Kidney epithelial cell (primary cell): ENCODE data around the gene KCNQ1. TPM values are rescaled to one million over a fixed set of nuclear protein-coding genes. Genes with fewer than 3 reads are reported as not detected.

Experiments
- DNase-seq: peaks from one replicate; pipeline ENCODE4 v3.0.0-alpha.2; 2010; ENCODE audit warnings: low read depth
- H3K27me3 ChIP-seq: 2 replicates; pipeline ENCODE4 v1.6.0; 2011; ENCODE audit warnings: low read length; ENCODE audit not compliant: control insufficient read depth, insufficient read depth
- H3K36me3 ChIP-seq: 2 replicates; pipeline ENCODE4 v1.5.1; 2011; ENCODE audit warnings: low read length; ENCODE audit not compliant: control insufficient read depth, insufficient read depth
- H3K4me3 ChIP-seq: 2 replicates; pipeline ENCODE4 v1.5.1; 2011; ENCODE audit warnings: low read depth, mild to moderate bottlenecking, control low read depth, low read length
- total RNA-seq: library from RNA; depleted of rRNA; stranded (reverse); fragments of >200 nt; gene quantifications from 2 replicates; pipeline ENCODE4 v1.2.3, GENCODE V29; 2015
- TF ChIP-seq, protein P1 (sequence below): IDR thresholded peaks from 2 replicates; pipeline ENCODE4 v1.5.1; 2011; ENCODE audit warnings: mild to moderate bottlenecking, moderate library complexity, low read length, control low read depth, inconsistent platforms; ENCODE audit not compliant: insufficient read depth, poor library complexity, severe bottlenecking

The KCNQ1 gene
- total RNA-seq, 1 donor from 2014 or later = 2.3 TPM

DNA sequence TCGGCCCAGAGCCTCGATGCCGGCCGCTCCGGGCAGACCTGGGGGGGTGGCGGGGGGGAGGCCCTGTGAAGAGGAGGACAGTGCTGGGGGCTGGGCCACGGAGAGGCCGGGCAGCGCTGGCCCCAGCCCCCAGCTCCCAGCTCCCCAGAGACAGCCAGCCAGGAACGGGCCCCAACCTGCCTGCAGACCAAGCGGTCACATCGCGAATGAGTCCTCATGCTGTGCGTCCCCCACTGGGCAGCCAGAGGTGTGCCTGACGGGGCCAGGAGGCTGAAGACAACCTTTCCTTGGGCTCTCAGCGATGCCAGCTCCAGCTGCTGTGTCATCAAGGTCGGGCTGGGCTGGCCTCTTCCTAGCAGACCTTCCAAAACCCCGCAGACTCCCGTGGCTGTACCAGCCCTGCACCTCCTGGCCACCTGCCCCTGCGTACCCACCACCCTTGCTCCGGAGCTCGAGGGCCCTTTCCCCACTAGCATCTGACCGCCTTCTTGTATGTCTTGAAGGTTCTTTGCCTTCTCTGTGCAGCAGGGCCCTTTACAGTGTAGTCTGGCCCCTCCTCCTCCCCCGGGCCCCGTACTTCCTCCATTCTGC lies 352.4 kb downstream of the KCNQ1 start:
- Histone ChIP-seq H3K36me3 (no peaks in the 10 kb centered on the region), H3K4me3 (no peak overlapping the region), H3K27me3 (peaks cover 11% of the 10 kb centered on the region)
- no peak for DNase-seq
- TF ChIP-seq, protein P1, sequence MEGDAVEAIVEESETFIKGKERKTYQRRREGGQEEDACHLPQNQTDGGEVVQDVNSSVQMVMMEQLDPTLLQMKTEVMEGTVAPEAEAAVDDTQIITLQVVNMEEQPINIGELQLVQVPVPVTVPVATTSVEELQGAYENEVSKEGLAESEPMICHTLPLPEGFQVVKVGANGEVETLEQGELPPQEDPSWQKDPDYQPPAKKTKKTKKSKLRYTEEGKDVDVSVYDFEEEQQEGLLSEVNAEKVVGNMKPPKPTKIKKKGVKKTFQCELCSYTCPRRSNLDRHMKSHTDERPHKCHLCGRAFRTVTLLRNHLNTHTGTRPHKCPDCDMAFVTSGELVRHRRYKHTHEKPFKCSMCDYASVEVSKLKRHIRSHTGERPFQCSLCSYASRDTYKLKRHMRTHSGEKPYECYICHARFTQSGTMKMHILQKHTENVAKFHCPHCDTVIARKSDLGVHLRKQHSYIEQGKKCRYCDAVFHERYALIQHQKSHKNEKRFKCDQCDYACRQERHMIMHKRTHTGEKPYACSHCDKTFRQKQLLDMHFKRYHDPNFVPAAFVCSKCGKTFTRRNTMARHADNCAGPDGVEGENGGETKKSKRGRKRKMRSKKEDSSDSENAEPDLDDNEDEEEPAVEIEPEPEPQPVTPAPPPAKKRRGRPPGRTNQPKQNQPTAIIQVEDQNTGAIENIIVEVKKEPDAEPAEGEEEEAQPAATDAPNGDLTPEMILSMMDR = no peak

DNA sequence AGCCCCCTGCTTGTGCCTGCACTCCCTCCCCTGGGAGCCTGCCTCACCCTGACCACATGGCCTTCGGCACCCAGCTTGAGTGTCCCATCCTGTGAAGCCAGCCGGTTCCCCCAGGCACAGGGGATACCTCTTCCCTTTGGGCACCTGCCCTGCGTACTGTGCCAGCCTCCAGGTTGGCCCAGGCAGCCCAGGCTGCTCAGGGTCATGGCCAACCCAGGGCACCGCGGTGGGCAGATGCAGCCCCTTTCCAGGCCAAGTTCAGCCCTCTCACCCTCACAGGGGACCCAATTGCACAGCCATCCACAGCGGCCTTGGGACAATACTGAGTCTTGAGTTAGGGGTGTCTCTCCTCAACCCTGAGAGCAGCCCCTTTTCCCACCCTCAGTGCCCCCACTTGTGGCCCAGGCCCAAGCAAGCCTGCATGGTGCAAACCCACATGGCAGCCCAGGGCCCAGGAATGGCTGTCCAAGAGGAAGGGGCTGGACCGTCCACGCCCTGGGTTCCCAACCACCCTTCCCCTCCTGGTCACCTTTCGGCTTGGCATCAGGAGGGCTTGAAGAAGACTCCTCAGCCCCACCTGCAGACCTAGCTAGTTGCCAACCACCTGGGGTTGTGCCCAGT lies 353.0 kb downstream of the KCNQ1 start:
- Histone ChIP-seq H3K36me3 (no peaks in the 10 kb centered on the region), H3K27me3 (peaks cover 14% of the 10 kb centered on the region), H3K4me3 (no peak overlapping the region)
- DNase-seq = no peak
- TF ChIP-seq, protein P1 = no peak

DNA sequence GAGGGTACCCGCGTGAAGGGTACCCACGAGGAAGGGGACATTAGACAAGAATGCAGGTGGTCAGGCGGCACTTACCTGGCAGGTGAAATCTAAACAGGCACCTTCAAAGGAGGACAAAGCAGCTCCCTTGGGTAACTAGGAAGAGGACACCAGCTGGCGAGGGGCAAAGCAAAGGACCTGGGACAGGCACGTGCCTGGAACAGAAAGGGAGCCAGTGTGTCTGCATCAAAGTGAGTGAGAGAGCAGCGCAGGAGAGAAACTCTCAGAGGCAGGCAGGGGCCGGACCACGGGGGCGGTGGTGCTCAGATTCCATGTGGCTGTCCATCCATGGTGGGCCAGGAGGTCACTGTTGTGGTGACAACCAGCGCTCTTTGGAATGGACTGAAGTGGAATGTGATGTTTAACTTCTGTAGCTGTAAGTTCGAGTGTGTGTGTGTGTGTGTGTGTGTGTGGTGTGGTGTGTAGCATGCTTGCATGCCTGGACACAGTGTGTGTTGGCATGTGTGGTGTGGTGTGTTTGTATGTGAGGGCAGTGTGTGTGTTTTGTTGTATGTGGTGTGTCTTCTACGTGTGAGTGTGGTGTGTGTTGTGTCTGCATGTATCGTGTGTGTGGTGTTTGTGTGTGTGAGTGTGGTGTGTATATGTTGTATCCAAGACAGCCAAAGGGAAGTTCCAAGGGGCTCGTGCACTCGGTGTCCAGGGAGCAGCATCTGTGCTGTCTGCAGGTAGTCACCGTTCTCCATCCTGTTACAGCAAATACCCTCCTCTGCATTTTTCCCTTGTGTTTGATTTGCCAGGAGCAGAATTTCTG lies 354.3 kb downstream of the KCNQ1 start:
- Histone ChIP-seq H3K36me3 (no peaks in the 10 kb centered on the region), H3K27me3 (peaks cover 25% of the 10 kb centered on the region), H3K4me3 (no peak overlapping the region)
- TF ChIP-seq, protein P1 = no peak
- peak; percentile 38 for DNase-seq

DNA sequence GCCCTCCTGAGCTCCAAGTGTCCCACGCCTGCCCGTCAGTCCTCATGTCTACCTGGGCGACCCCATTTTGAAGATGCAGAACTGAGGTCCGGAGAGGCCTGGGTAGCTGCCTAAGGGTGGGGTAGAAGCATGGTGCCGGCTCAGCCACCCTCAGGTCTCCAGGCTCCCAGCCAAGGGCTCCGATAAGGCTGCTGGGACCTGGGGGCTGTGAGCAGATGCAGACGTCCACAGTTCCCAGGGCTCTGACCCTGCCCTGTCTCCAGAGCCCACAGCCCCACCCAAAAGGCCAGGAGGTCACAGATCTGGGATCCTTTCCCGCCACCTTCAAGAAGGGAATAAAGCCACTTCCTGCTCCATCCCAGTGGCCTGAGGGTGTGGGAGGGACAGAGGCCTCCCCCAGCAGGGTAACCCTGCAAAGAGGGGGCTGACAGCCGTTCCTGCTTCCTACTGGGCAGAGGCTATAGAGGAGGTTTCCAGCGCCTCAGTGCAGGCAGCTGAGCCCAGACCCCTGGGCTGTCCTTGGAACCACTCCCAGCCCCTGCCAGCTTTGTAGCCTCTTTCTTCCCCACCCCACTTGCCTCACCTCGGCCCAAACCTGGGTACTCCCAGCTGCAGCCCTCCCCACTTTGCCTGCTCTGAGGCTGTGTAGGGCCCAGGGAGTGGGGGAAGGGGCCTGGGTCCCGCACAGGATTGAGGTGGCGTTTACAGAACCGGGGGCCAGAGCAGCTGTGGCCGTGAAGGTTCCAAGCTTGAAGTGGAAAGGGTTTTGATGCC lies 355.3 kb downstream of the KCNQ1 start:
- Histone ChIP-seq H3K4me3 (no peak overlapping the region), H3K36me3 (no peaks in the 10 kb centered on the region), H3K27me3 (peaks cover 34% of the 10 kb centered on the region)
- no peak for DNase-seq
- TF ChIP-seq, protein P1 = no peak

DNA sequence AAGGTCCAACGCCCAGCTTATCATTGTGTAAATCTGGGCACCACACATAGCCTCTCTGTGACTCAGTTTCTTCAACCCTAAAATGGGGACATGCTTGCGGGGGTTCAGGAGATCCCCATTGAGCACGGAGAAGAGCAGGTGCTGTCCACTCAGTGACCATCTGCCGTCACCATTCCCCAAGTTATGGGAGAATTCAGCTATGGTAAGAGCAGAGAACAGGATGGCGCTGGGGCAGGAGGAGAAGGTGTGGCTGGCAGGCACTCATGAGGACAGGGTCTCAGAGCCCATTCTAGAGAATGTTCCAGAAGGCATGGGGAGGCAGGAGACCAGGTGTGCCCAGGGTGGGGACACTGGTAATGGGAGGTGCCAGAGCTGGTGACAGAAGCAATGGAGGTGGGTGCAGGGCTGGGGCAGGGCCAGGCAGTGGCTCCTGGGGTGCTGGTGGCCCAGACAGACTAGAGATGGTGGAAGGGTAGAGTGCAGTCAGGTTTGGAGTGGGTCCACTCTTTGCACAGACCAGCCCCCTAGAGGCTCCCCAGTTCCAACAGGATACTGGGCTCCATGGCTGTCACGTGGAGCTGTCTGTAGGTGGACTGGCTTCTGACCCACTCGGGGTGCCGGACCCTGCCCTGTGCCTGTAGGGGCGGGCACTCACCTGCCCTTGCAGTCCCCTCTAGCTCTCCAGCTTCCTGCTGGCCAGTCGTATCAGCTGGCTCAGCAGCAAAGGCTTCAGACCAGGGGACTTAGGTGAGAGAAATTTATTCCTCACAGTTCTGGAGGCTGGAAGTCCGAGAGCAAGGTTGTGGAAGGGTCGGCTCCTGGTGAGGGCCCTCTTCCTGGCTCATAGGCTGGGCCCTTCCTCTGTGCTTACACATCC lies 356.1 kb downstream of the KCNQ1 start:
- Histone ChIP-seq H3K27me3 (peaks cover 40% of the 10 kb centered on the region), H3K4me3 (no peak overlapping the region), H3K36me3 (no peaks in the 10 kb centered on the region)
- TF ChIP-seq, protein P1 = no peak
- DNase-seq = no peak
